ENCODE results near the gene CALCOCO2. TPM values are rescaled to one million over a fixed set of nuclear protein-coding genes. Genes with fewer than 3 reads are reported as not detected.

The CALCOCO2 gene
- total RNA-seq, 4 donors from 2014 or later, result 157 to 210 (median 183) TPM

- H3K4me1 ChIP-seq, result peaks cover 18 to 28% (median 25%) of the 10 kb centered on the region in 4 donors
- TF ChIP-seq EP300 (IDR thresholded peaks at IDR 0.05) (no peak), POLR2AphosphoS5 (IDR thresholded peaks at IDR 0.05) (no peak), POLR2A (IDR thresholded peaks at IDR 0.05; ENCODE audit: low read depth) (no peak)
- TF ChIP-seq, protein P1, sequence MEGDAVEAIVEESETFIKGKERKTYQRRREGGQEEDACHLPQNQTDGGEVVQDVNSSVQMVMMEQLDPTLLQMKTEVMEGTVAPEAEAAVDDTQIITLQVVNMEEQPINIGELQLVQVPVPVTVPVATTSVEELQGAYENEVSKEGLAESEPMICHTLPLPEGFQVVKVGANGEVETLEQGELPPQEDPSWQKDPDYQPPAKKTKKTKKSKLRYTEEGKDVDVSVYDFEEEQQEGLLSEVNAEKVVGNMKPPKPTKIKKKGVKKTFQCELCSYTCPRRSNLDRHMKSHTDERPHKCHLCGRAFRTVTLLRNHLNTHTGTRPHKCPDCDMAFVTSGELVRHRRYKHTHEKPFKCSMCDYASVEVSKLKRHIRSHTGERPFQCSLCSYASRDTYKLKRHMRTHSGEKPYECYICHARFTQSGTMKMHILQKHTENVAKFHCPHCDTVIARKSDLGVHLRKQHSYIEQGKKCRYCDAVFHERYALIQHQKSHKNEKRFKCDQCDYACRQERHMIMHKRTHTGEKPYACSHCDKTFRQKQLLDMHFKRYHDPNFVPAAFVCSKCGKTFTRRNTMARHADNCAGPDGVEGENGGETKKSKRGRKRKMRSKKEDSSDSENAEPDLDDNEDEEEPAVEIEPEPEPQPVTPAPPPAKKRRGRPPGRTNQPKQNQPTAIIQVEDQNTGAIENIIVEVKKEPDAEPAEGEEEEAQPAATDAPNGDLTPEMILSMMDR (IDR thresholded peaks at IDR 0.05), result no peak
- intact Hi-C loops (cut with DNase I), result loop anchor here (10.0 kb wide), 1 partner anchor 145 kb away; no protein-coding TSS in a partner anchor
- H3K4me3 ChIP-seq, result no peak overlapping the region
- H3K27me3 ChIP-seq, result no peaks in the 10 kb centered on the region
- WGBS, result 92% methylated on average over 2 of the region's 2 CpGs
- H3K36me3 ChIP-seq, result peaks cover 3 to 9% (median 7%) of the 10 kb centered on the region in 4 donors
- H3K9me3 ChIP-seq, result no peaks in the 10 kb centered on the region
- no peak for DNase-seq (ENCODE audit: extremely low spot score)
- no peak overlapping the region for H3K27ac ChIP-seq (replicated peaks in 1 of 4)
Measured at GRCh38 chr17:48890086-48890485, 59.3 kb downstream of the CALCOCO2 start.

DNA sequence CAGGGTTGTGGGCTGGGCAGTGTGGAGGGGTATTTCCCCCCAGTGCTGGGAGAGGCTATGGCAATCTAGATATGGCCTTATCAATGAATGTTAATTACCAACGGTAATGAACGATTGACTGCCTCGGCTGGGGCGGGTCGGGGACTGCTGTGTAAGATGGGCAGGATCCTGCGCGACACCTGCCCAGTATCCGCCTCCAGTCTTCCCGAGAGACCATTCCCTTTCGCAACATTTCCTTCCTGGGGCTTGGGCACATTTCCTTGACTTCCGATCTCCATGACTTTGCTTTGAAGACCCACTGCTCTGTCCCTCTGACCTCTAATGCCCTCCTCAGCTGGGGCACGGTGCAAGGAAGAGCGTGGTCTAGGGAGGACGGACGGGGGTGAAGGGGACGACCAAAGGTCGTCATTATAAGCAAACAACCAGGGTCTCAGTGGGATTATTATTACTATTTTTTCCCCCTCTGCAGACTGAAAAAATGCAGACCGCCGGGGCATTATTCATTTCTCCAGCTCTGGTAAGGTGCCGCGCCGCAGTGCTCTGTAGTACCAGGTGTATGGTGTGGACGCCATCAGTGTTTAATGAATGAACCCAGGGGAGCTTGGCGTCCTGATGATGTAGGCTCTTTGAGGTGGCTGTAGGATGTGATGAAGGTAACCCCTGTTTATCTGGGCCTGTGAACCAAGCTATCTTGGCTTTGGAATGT, 62.3 kb downstream of the CALCOCO2 start:
- Histone ChIP-seq H3K9me3 (no peaks in the 10 kb centered on the region), H3K27ac (replicated peaks in 1 of 4) (peak overlapping the region; percentile 79 to 88 (median 81)), H3K4me3 (peak overlapping the region; percentile 68 to 85 (median 76)), H3K36me3 (peaks cover 14 to 38% (median 30%) of the 10 kb centered on the region in 4 donors), H3K27me3 (no peaks in the 10 kb centered on the region), H3K4me1 (peaks cover 18 to 27% (median 25%) of the 10 kb centered on the region in 4 donors)
- TF ChIP-seq, protein P1 (IDR thresholded peaks at IDR 0.05), result no peak
- no peak for TF ChIP-seq EP300 (IDR thresholded peaks at IDR 0.05)
- no peak for TF ChIP-seq POLR2AphosphoS5 (IDR thresholded peaks at IDR 0.05)
- no peak for TF ChIP-seq POLR2A (IDR thresholded peaks at IDR 0.05; ENCODE audit: low read depth)
- DNase-seq (ENCODE audit: extremely low spot score), result no peak
- WGBS, result under 1% methylated on average over 20 of the region's 24 CpGs
- intact Hi-C loops (cut with DNase I), result loop anchor here (10.0 kb wide), 1 partner anchor 142 kb away; no protein-coding TSS in a partner anchor

DNA sequence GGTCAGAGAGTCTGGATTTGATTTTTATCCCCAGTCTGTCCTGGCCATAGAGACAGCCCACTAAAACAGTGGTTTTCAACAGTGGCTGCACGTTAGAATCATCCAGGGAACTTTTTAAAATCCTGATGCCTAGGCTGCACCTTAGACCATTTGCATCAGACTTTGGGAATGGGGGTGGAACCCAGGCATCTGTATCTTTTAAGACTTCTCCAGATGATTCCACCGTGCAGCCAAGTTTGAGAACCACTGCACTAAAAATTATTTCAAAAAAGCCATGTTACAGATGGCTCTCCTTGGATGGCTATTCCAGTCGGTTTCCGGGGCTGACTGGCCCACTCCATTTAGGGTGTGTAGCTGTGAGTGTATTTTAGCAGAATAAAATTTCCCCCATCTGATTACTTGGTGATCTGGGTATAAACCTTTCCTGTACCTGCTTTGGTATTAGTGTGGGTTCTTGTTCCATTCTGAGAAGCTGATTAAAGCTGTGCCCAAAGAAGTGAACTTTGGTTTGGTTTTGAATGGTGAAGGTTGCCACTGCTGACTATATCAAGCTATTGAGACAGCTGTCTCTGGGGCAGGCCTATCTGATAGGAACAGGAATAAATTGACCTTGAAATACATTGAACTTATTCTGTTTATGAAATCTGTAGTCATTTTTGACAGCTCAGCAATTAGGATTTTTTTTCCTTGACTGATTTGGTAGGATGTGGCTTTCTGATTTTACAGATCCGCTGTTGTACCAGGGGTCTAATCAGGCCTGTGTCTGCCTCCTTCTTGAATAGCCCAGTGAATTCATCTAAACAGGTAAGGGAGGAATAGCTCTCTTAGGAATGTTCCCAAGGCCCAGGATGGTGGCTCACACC, 63.0 kb downstream of the CALCOCO2 start:
- intact Hi-C loops (cut with DNase I), result loop anchor here (10.0 kb wide), 1 partner anchor 141 kb away; no protein-coding TSS in a partner anchor
- Histone ChIP-seq H3K4me3 (peak overlapping the region; percentile 68 to 85 (median 76)), H3K27me3 (no peaks in the 10 kb centered on the region), H3K9me3 (no peaks in the 10 kb centered on the region), H3K27ac (replicated peaks in 1 of 4) (no peak overlapping the region), H3K36me3 (peaks cover 15 to 43% (median 35%) of the 10 kb centered on the region in 4 donors), H3K4me1 (peaks cover 18 to 27% (median 25%) of the 10 kb centered on the region in 4 donors)
- no peak for DNase-seq (ENCODE audit: extremely low spot score)
- 79% methylated on average over 4 of the region's 5 CpGs for WGBS
- no peak for TF ChIP-seq POLR2A (IDR thresholded peaks at IDR 0.05; ENCODE audit: low read depth)
- no peak for TF ChIP-seq POLR2AphosphoS5 (IDR thresholded peaks at IDR 0.05)
- TF ChIP-seq EP300 (IDR thresholded peaks at IDR 0.05), result no peak
- TF ChIP-seq, protein P1 (IDR thresholded peaks at IDR 0.05), result no peak

- 83% methylated on average over 1 of the region's 3 CpGs for WGBS
- Histone ChIP-seq H3K36me3 (peaks cover 15 to 43% (median 35%) of the 10 kb centered on the region in 4 donors), H3K27me3 (no peaks in the 10 kb centered on the region), H3K9me3 (no peaks in the 10 kb centered on the region), H3K4me3 (no peak overlapping the region), H3K4me1 (peaks cover 18 to 27% (median 25%) of the 10 kb centered on the region in 4 donors), H3K27ac (replicated peaks in 1 of 4) (no peak overlapping the region)
- TF ChIP-seq POLR2AphosphoS5 (IDR thresholded peaks at IDR 0.05) (no peak), EP300 (IDR thresholded peaks at IDR 0.05) (no peak), POLR2A (IDR thresholded peaks at IDR 0.05; ENCODE audit: low read depth) (no peak)
- TF ChIP-seq, protein P1 (IDR thresholded peaks at IDR 0.05), result no peak
- intact Hi-C loops (cut with DNase I), result loop anchor here (10.0 kb wide), 1 partner anchor 140 kb away; no protein-coding TSS in a partner anchor
- DNase-seq (ENCODE audit: extremely low spot score), result no peak
Measured at GRCh38 chr17:48894886-48895285, 64.1 kb downstream of the CALCOCO2 start.
